Skin of body (tissue), 2 donors: ENCODE results near the gene CRYGB. TPM values are rescaled to one million over a fixed set of nuclear protein-coding genes. Genes with fewer than 3 reads are reported as not detected.

Experiments
- DNase-seq: peaks from one replicate; lab custom pipeline; 2025; lab: John Stamatoyannopoulos, UW
- total RNA-seq: library from RNA; depleted of rRNA; stranded (reverse); fragments of >200 nt; gene quantifications from one replicate; pipeline ENCODE4 v1.2.3, GENCODE V29; 2014

Gene CRYGB, protein sequence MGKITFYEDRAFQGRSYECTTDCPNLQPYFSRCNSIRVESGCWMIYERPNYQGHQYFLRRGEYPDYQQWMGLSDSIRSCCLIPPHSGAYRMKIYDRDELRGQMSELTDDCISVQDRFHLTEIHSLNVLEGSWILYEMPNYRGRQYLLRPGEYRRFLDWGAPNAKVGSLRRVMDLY
- total RNA-seq: not detected

- no peak for DNase-seq
Observed at GRCh38 chr2:208146006-208146405, at the start of gene CRYGB. TSS of gene CRYGB (minus strand) at chr2:208146158. CDS start at chr2:208146120, 38 bp downstream.

DNA sequence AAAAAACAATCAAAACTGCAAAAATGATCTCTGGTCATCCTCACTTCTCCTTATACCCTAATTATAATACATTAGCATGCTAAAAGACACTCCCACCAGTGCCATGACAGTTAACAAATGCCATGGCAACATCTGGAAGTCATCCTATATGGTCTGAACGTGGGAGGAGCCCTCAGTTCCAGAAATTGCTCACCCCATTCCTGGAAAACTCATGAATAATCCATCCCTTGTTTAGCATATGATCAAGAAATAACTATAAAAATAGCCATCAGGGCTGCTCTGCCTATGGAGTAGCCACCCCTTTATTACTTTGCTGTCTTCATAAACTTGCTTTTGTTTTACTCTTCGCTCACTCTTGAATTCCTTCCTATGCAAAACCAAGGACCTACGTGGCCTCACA lies 49.6 kb upstream of the CRYGB start:
- DNase-seq: no peak

DNA sequence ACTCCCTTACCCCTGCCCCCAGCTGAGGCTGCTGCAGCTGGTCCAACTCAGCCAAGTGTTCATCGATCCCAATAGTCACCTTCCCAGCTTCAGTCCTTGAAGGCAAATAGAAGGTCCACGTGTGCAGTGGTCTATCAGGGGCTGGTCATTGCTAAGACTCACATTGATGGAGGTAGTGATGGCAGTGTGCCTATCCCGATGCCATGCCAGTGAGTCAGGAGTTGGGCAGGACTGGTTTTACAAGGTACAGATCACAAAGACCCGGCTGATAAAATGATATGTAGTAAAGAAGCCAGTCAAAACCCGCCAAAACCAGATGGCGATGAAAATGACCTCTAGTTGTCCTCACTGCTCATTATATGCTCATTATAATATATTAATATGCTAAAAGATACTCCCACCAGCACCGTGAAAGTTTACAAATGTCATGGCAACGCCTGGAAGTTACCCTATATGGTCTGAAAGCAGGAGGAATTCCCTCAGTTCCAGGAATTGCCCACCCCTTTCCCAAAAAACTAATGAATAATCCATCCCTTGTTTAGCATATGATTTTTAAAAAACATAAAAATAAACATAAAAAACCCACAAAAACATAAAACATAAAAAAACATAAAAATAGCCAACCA lies 46.8 kb upstream of the CRYGB start:
- no peak for DNase-seq

DNA sequence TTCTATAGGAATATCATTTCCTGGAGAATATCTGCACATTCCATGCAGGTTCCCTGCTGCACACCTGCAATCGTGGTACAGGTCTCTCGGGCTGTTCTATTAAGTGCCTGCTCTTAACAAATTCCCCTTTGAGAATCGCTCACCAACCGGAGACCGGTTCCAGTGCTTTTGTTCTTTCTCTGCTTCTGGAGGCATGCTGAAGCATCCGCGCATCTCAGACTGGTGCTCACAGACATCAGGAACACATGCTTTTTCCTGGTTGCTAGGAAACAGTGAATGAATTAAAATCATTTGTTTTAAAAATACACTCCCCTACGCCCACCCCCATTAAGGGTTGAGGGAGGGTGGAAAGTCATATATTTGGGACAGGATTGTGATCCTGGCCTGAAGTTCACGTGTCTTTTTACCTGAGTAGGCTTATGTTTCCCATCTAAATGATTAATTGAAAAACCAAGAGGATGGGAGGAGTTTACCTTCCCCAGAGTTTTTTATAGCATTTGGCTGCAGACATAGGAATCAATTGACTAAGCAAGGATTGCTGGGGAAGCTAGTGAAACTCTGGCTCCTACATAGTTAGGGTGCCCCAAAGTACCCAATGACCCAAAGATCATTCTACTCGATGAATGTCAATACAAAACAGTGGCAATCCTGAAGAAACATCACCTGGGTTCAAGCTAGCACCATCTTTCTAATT lies 44.0 kb upstream of the CRYGB start, which contains the start of gene C2orf80:
TSS of gene C2orf80 (minus strand) at position 221 of the 694 bp plus-strand sequence. CDS start 3,044 bp downstream, outside the sequence.
- DNase-seq: no peak

DNA sequence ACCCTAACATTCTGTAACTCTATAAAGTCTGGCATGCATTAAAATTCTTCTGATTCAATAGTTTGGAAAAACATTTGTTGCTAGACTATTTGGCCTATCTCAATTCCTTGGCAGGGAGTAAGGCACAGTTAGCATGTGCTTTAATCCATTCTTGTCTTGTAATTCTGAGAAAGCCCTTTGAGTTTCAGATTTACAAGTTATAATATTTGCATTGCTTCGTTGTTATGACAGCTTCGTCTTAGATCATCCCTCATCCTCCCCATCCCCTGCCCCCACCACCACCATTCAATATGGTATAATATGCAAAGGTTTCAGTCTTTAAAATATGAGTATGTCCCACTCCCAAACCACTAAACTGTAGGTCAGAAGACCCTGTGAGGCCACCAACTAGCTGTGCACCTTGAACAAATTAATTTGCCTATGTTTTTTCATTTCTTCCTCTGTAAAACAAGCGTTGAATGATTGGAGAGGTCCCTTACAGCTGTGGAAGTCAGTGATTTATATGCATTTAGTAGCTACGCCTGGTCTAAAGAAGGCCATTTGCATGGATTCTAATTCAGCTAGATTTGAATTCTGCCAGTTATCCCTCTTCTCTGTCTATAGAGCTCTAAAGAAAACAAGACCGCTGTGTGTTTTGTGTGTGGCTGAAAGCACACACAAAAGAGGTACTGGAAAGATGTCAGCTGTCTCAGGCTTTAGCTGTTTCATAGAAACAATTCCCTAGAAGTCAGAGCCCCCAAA lies 43.3 kb upstream of the CRYGB start:
- DNase-seq: no peak

- DNase-seq: no peak
Observed at GRCh38 chr2:208186893-208187292, 40.9 kb upstream of the CRYGB start.

DNA sequence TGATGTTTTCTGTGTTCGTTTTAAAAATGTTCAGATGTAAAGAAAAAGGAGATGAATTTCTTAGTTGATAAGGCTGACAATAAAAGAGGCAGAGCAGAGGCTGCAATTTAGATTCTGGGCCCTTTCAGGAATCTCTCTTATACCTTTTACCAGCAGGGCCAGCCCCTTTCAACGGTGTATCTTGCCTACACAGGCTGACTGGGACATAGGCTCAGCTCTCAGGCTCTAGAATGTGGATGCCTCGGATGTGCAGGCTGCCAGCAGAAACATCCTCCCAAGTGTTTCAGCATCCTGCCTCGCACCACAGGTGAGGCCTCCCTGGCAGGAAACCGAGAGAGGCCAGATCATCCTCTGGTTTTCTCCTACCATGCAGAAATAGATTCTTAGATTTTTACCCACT lies 40.5 kb upstream of the CRYGB start:
- no peak for DNase-seq

- no peak for DNase-seq
Observed at GRCh38 chr2:208183972-208184705, 38.2 kb upstream of the CRYGB start.

- no peak for DNase-seq
Observed at GRCh38 chr2:208183526-208183925, 37.6 kb upstream of the CRYGB start.

- DNase-seq: no peak
Observed at GRCh38 chr2:208182835-208183234, 36.9 kb upstream of the CRYGB start.

GRCh38 chr2:208179028-208179609 lies 33.2 kb upstream of the CRYGB start:
- DNase-seq: no peak

DNA sequence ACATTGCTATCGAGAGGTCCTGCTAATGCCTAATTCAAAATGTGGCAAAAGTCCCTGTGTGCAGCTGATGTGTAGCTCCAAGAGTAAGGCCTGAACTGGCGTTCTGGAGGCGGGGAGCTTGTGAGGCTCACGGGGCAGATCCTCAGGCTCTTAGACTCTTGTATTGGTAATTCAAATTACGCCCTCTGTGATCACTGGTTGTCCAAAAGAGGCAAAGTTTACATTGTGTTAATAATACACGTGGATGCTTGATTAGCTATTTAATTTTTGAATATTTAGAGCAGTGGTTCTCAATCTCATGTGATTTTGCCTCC lies 29.8 kb upstream of the CRYGB start:
- no peak for DNase-seq

DNA sequence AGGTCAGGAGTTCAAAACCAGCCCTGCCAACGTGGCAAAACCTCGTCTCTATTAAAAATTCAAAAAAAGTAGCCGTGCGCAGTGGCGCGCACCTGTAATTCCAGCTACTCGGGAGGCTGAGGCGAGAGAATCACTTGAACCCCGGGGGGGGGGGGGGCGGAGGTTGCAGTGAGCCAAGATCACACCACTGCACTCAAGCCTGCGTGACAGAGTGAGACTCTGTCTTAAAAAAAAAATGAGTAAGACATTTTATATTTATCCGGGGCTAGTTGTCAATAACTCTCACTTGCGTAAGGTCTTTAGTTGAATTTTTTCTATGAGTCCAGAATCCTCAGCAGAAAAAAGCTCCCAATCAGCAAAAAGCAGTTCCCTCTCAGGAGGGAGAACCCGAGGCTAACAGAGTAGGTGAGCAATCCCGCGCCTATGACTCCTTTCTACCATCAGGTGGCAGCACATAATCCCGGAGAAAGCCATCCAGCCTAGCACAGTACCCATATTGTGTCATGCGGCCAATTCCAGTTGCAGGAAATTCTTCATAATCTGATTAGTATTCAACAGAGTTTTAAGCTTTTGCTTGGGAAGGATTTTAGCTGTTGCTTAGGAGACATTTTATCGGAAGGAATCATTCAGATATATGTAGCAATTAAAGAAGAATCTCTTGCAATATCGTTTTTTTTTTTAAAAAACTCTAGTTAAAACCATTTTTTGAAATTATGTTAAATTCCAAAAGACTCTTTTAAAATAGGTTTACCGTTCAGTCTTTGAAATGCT lies 29.3 kb upstream of the CRYGB start:
- peak; percentile 69 for DNase-seq

- no peak for DNase-seq
Observed at GRCh38 chr2:208174144-208174543, 28.2 kb upstream of the CRYGB start.

GRCh38 chr2:208172125-208172524 lies 26.2 kb upstream of the CRYGB start:
- no peak for DNase-seq

DNA sequence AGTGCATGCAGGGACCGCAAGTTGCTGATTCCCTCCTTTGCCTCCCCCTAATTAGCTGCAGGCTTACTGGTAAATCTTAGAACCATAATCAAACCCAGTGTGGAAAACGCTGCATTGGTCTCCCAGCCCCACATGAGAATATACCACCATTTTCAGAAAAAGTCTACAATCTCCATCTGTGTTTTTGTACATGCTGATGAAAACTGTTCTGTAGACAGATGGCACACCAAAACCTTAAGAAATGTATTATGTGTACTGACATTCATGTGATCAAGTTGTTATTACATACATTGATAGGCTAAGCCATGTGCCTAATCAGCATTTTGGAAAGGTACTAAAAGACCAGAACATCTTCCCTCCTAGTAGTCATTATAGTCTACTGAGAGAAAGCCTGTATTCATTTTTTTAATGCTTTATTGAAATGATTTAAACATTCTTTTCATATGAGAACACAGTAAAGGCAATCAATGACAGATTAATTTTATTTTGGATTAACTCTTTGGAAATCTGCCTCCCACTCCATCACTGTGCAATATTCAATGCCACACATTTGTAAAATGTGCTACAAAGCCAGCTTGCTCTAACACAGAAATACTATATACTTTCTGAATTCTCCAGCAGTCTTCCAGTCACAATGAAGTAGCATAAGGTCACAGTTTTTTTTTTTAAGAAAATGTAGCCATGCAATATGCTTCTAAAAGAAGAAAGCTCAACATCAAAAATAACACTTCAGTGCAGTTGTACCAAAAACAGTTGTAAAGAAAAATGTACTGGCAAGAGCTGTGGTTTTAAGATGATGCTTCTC lies 19.2 kb upstream of the CRYGB start:
- DNase-seq: no peak

DNA sequence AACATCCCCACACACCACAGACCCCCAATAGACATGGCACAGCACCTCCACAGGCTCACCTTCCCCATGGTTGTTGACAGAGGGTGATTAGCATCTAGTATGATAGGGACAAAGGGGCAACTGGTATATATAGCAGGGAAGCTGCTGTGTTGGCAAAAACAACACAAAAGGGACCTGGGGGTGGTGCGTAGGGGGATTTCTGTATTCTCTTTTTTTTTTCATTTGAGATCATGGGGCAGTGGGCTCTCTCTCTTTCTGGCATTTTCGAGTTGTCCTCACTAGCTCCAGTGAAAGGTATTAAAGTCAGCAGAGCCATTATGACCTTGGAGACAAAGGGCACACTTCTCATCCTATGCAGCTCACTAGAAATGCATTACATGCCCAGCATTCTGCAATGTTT lies 17.5 kb upstream of the CRYGB start, which contains the start of gene CRYGA:
TSS of gene CRYGA (minus strand) at position 101 of the 400 bp plus-strand sequence. CDS start at position 68, 33 bp downstream.
- DNase-seq: no peak

- DNase-seq: no peak
Observed at GRCh38 chr2:208156439-208156838, 10.5 kb upstream of the CRYGB start.

GRCh38 chr2:208153156-208153555 lies 7.2 kb upstream of the CRYGB start:
- no peak for DNase-seq
